H9 (cell line): ENCODE data around the gene PCDH9. TPM values are rescaled to one million over a fixed set of nuclear protein-coding genes. Genes with fewer than 3 reads are reported as not detected.

Experiments used
- DNase-seq: peaks from one replicate; pipeline ENCODE4 v3.0.0-alpha.2; 2017
- H2AFZ ChIP-seq: one replicate; pipeline ENCODE4 v1.6.1; 2013; ENCODE audit warnings: mild to moderate bottlenecking, low read length, control low read depth, moderate library complexity
- H2AK5ac ChIP-seq: 2 replicates; pipeline ENCODE4 v1.6.1; 2013; ENCODE audit warnings: low read length, control low read depth, mixed read lengths; ENCODE audit not compliant: insufficient read length
- H2BK120ac ChIP-seq: one replicate; pipeline ENCODE4 v1.6.1; 2013; ENCODE audit warnings: low read depth, mild to moderate bottlenecking, low read length, control low read depth, inconsistent platforms; ENCODE audit not compliant: poor library complexity, severe bottlenecking
- H2BK12ac ChIP-seq: 2 replicates; pipeline ENCODE4 v1.6.1; 2013; ENCODE audit warnings: low read length, control low read depth, mixed read lengths, low read depth; ENCODE audit not compliant: insufficient read length
- H2BK15ac ChIP-seq: 2 replicates; pipeline ENCODE4 v1.6.1; 2013; ENCODE audit warnings: low read depth, low read length, control low read depth
- H2BK20ac ChIP-seq: one replicate; pipeline ENCODE4 v1.6.1; 2013; ENCODE audit warnings: low read depth, mild to moderate bottlenecking, low read length, control low read depth, inconsistent platforms; ENCODE audit not compliant: poor library complexity, severe bottlenecking
- H2BK5ac ChIP-seq: 2 replicates; pipeline ENCODE4 v1.6.1; 2013; ENCODE audit warnings: low read length, control low read depth, mixed read lengths; ENCODE audit not compliant: insufficient read length
- H3K14ac ChIP-seq: 2 replicates; pipeline ENCODE4 v1.6.1; 2013; ENCODE audit warnings: low read length, control low read depth; ENCODE audit not compliant: insufficient read depth
- H3K18ac ChIP-seq: 2 replicates; pipeline ENCODE4 v1.6.1; 2013; ENCODE audit warnings: low read depth, mild to moderate bottlenecking, mixed read lengths, low read length, control low read depth; ENCODE audit not compliant: insufficient read length
- H3K23ac ChIP-seq: 2 replicates; pipeline ENCODE4 v1.6.1; 2013; ENCODE audit warnings: low read length, control low read depth, mixed read lengths, low read depth; ENCODE audit not compliant: insufficient read length
- H3K23me2 ChIP-seq: 2 replicates; pipeline ENCODE4 v1.6.1; 2013; ENCODE audit warnings: low read depth, mild to moderate bottlenecking, mixed read lengths, low read length, control low read depth; ENCODE audit not compliant: insufficient read length, poor library complexity, severe bottlenecking
- H3K27ac ChIP-seq: 2 replicates; pipeline ENCODE4 v1.5.1; 2013; ENCODE audit warnings: low read length, control low read depth, mixed read lengths, low read depth; ENCODE audit not compliant: insufficient read length
- H3K27me3 ChIP-seq: 2 replicates; pipeline ENCODE4 v1.6.1; 2013; ENCODE audit warnings: low read length, control low read depth, inconsistent platforms; ENCODE audit not compliant: insufficient read depth
- H3K4ac ChIP-seq: 2 replicates; pipeline ENCODE4 v1.6.1; 2013; ENCODE audit warnings: low read depth, mild to moderate bottlenecking, control low read depth, inconsistent platforms, low read length, moderate library complexity
- H3K4me1 ChIP-seq: 2 replicates; pipeline ENCODE4 v1.6.1; 2013; ENCODE audit warnings: low read length, control low read depth, inconsistent platforms; ENCODE audit not compliant: insufficient read depth
- H3K4me2 ChIP-seq: 2 replicates; pipeline ENCODE4 v1.6.1; 2013; ENCODE audit warnings: low read length, control low read depth, mixed read lengths; ENCODE audit not compliant: insufficient read length, insufficient read depth
- H3K56ac ChIP-seq: 2 replicates; pipeline ENCODE4 v1.6.1; 2013; ENCODE audit warnings: low read depth, mild to moderate bottlenecking, mixed read lengths, low read length, control low read depth; ENCODE audit not compliant: insufficient read length
- H3K79me1 ChIP-seq: 2 replicates; pipeline ENCODE4 v1.6.1; 2013; ENCODE audit warnings: low read depth, mild to moderate bottlenecking, moderate library complexity, low read length, control low read depth, inconsistent platforms; ENCODE audit not compliant: insufficient read depth, poor library complexity, severe bottlenecking
- H3K79me2 ChIP-seq: 2 replicates; pipeline ENCODE4 v1.6.1; 2013; ENCODE audit warnings: low read length, control low read depth, inconsistent platforms; ENCODE audit not compliant: insufficient read depth
- H3K9ac ChIP-seq: 2 replicates; pipeline ENCODE4 v1.6.1; 2013; ENCODE audit warnings: low read length, control low read depth, mixed read lengths; ENCODE audit not compliant: insufficient read length; ENCODE audit errors: extremely low read depth
- H3K9me3 ChIP-seq: one replicate; pipeline ENCODE4 v1.6.1; 2013; ENCODE audit warnings: low read depth, low read length, inconsistent platforms; ENCODE audit not compliant: control insufficient read depth
- H3T11ph ChIP-seq: one replicate; pipeline ENCODE4 v1.6.1; 2013; ENCODE audit warnings: mild to moderate bottlenecking, low read length, control low read depth, inconsistent platforms
- H4K20me1 ChIP-seq: one replicate; pipeline ENCODE4 v1.6.1; 2013; ENCODE audit not compliant: control insufficient read depth, insufficient read length, insufficient read depth
- H4K5ac ChIP-seq: 2 replicates; pipeline ENCODE4 v1.6.1; 2013; ENCODE audit warnings: low read depth, mild to moderate bottlenecking, mixed read lengths, low read length, control low read depth; ENCODE audit not compliant: insufficient read length
- H4K8ac ChIP-seq: replicated peaks from 2 replicates; pipeline ENCODE4 v1.6.1; 2013; ENCODE audit warnings: low read length, control low read depth, mixed read lengths, low read depth; ENCODE audit not compliant: insufficient read length
- H4K91ac ChIP-seq: 2 replicates; pipeline ENCODE4 v1.6.1; 2013; ENCODE audit warnings: low read depth, mild to moderate bottlenecking, moderate library complexity, mixed read lengths, low read length, control low read depth; ENCODE audit not compliant: insufficient read length
- H3K27ac Mint-ChIP-seq, 3 experiments: 2 replicates in 2 of 3; 3 replicates in 1 of 3; pipeline ENCODE4 v1.8.0; 2020 to 2021; ENCODE audit warnings: mixed read lengths in 3 of 3, mild to moderate bottlenecking in 1 of 3, moderate library complexity in 1 of 3
- H3K27me3 Mint-ChIP-seq: 2 replicates; pipeline ENCODE4 v1.8.0; 2021; ENCODE audit warnings: low read depth, mild to moderate bottlenecking, moderate library complexity, mixed read lengths
- H3K36me3 Mint-ChIP-seq, 3 experiments: 2 replicates in 2 of 3; 3 replicates in 1 of 3; pipeline ENCODE4 v1.8.0; 2020 to 2021; ENCODE audit warnings: low read depth in 3 of 3, mixed read lengths in 3 of 3; ENCODE audit not compliant: insufficient read depth in 1 of 3
- H3K4me1 Mint-ChIP-seq, 2 experiments: 2 replicates each; pipeline ENCODE4 v1.8.0; 2020; ENCODE audit warnings: mixed read lengths in 2 of 2
- H3K4me3 Mint-ChIP-seq, 2 experiments: 2 replicates in 1 of 2; 3 replicates in 1 of 2; pipeline ENCODE4 v1.8.0; 2020 to 2021; ENCODE audit warnings: mild to moderate bottlenecking in 2 of 2, mixed read lengths in 2 of 2, moderate library complexity in 1 of 2
- H3K9me3 Mint-ChIP-seq, 2 experiments: 2 replicates in 1 of 2; 3 replicates in 1 of 2; pipeline ENCODE4 v1.8.0; 2020; ENCODE audit warnings: mild to moderate bottlenecking in 2 of 2, mixed read lengths in 2 of 2, moderate library complexity in 1 of 2
- WGBS: extraction: QIAGEN DNeasy Blood & Tissue Kit; methylation state at CpG from one replicate; pipeline ENCODE4 v1.1.7; 2013; ENCODE audit warnings: missing lambda C conversion rate, low lambda C conversion rate, mixed read lengths; ENCODE audit not compliant: insufficient read length; ENCODE audit errors: extremely low coverage; 5-methylcytosine and 5-hydroxymethylcytosine counted together
- total RNA-seq: library from RNA; stranded (reverse); gene quantifications from 2 replicates; pipeline ENCODE4 v1.2.1, GENCODE V29; 2021
- TF ChIP-seq, protein P1 (sequence below): fragments of 200-600 bp; sonication (generic); conservative IDR thresholded peaks from 3 replicates; pipeline ENCODE4 v1.8.0; 2021; ENCODE audit warnings: antibody characterized with exemption, mild to moderate bottlenecking

The PCDH9 gene
- total RNA-seq, 1 experiment from 2014 or later = 0.11 TPM

DNA sequence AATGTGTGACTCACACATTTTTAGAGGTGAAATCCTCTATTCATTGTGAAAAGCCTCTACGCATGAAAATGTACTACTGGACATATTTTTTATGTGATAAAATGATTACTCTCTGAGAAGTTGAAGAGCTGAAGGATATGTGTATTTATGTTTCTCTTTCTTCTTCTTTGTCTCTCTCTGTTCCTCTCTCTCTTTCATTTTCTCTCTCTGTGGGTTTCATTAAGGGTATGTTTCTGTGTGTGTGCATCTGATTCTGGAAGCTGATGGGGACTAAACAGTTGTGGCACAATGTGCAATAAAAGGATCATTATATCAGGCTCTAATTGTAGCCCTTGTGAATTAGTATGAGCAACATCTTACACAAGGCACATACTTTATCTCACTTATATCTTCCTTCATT lies 867.7 kb downstream of the PCDH9 start:
- Histone ChIP-seq H3K79me2 (no peaks in the 10 kb centered on the region), H2BK15ac (no peak overlapping the region), H4K20me1 (no peaks in the 10 kb centered on the region), H3K27me3 (no peaks in the 10 kb centered on the region), H3K4me1 (no peaks in the 10 kb centered on the region), H3K23me2 (no peaks in the 10 kb centered on the region), H3K56ac (no peak overlapping the region), H2AFZ (no peak overlapping the region), H2BK5ac (no peak overlapping the region), H3K9ac (no peak overlapping the region), H3K4me2 (no peak overlapping the region), H3K14ac (no peak overlapping the region), H3K23ac (no peak overlapping the region), H3K27ac (no peak overlapping the region), H4K91ac (no peak overlapping the region), H3K4ac (no peak overlapping the region), H2AK5ac (no peak overlapping the region), H3K9me3 (no peaks in the 10 kb centered on the region), H3K18ac (no peak overlapping the region), H4K5ac (no peak overlapping the region), H3K79me1 (no peaks in the 10 kb centered on the region), H4K8ac (no peak overlapping the region), H3T11ph (no peak overlapping the region), H2BK12ac (no peak overlapping the region), H2BK20ac (no peak overlapping the region), H2BK120ac (no peak overlapping the region)
- no CpG with 5 or more reads among the region's 1 CpG for WGBS
- Mint-ChIP-seq H3K36me3 (peaks cover 0 to 3% (median 2%) of the 10 kb centered on the region in 3 experiments; a peak in 2 of 7 replicates), H3K4me3 (no peak overlapping the region), H3K9me3 (no peaks in the 10 kb centered on the region; a peak in 2 of 5 replicates), H3K4me1 (no peaks in the 10 kb centered on the region), H3K27ac (no peak overlapping the region), H3K27me3 (no peaks in the 10 kb centered on the region)
- TF ChIP-seq, protein P1, sequence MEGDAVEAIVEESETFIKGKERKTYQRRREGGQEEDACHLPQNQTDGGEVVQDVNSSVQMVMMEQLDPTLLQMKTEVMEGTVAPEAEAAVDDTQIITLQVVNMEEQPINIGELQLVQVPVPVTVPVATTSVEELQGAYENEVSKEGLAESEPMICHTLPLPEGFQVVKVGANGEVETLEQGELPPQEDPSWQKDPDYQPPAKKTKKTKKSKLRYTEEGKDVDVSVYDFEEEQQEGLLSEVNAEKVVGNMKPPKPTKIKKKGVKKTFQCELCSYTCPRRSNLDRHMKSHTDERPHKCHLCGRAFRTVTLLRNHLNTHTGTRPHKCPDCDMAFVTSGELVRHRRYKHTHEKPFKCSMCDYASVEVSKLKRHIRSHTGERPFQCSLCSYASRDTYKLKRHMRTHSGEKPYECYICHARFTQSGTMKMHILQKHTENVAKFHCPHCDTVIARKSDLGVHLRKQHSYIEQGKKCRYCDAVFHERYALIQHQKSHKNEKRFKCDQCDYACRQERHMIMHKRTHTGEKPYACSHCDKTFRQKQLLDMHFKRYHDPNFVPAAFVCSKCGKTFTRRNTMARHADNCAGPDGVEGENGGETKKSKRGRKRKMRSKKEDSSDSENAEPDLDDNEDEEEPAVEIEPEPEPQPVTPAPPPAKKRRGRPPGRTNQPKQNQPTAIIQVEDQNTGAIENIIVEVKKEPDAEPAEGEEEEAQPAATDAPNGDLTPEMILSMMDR = no peak
- no peak for DNase-seq
